Stimulated activated CD4-positive, alpha-beta T cell treated with anti-CD3 and anti-CD28 coated beads, Interleukin-15, amount 100 ng/mL, for 1 hour (primary cell): ENCODE results near the gene TENT4B.
A peak's percentile ranks its signal among the peaks of the same experiment; 100 is the strongest.
"Not testable (repeated sequence)": the region's sequence is repeated elsewhere in the genome, so short reads cannot be mapped to it uniquely, and the experiment has no call there.

ENCODE experiments used
- DNase-seq, 2 donors: peaks; one replicate each; pipeline ENCODE4 v3.0.0-alpha.2; 2020; ENCODE audit warnings: low read depth in 1 of 2, low spot score in 1 of 2

TENT4B gene

DNA sequence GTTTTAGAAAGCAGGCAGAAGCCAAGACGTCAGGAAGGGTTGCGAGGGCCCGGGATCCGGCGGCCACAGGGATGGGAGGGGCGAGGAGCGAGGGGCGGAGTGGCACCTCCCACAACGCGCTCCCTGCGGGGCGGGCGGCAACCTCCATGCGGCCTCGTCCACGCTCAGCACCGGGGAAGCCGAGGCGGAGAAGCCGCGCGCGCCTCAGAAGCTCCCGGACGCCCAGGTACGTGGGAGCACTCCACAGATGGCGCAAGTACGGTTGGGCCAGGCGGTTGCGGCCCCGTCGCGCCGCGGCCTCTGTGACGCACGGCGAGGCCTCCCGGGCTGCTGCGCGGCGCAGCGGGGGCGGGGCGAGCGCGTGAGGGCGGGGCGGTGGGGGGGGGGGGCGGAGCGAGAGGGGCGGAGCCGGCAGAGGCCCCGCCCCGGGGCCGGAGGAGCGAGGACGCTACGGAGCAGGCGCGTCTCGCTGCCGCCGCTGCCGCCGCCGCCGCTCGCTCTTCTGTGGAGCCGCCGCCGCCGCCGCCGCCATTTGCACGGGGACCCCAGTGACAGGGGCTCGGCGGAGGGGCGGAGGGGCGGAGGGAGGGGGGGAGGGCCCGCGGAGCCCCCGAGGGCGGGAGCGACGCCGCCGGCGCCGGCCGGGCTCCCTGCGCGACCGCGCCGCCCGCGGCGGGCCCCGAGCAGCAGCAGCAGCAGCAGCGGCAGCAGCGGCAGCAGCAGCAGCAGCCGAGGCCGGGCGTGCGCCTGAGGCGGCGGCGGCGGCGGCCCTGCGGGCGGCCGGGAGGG, at the start of gene TENT4B:
TSS of gene TENT4B (plus strand) at position 500 of the 789 bp plus-strand sequence. CDS start 316 bp downstream, outside the sequence.
- peak; percentile 82 to 83 for DNase-seq

DNA sequence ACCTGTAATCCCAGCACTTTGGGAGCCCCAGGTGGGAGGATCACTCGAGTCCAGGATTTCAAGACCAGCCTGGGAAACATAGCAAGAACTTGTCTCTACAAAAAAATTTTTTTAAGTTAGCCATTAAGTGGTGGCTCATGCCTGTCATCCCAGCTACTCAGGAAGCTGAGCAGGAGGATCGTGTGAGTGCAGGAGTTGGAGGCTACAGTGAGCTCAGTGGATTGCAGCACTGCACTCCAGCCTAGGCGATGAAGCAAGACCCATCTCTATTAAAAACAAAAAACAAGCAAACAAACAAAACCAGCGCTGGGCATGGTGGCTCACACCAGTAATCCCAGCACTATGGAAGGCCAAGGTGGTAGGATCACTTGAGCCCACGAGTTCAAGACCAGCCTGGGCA, 49.3 kb upstream of the TENT4B start:
- no peak for DNase-seq

DNA sequence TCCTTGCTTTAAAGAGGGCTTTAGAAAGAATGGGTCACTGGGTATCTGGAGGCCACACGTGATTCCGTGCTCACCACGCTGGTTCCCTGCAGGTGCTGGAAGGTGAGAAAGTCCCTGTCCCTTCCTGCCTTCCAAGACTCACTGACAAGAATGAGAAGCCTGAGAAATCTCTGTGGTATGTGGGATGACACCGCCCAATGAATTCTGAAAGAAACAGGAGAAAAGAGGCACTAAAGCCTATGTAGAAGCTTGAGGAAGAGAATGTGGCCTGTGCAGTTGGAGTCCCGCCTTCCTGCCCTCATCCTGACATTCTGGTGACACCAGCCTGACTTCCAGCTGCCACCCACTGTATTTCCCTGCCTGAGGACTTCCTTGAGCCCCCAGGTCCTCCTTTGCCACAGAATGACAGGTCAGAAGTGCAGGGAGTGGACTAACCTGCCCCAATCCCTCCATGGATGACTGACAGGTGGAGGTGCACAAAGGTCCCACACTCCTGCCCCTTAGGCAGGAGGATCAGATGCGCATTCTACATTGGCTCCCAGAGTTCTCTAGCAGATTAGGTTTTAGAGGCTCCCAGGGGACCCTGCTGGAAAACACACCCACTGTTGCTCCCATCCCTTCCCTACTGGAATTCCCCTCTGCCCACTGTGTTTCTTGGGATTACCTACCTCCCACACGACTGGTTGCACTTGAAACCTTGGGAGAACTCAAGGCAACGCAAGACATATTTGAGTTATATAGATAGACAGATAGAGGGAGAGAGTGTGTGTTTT, 38.6 kb upstream of the TENT4B start:
- no peak for DNase-seq

DNA sequence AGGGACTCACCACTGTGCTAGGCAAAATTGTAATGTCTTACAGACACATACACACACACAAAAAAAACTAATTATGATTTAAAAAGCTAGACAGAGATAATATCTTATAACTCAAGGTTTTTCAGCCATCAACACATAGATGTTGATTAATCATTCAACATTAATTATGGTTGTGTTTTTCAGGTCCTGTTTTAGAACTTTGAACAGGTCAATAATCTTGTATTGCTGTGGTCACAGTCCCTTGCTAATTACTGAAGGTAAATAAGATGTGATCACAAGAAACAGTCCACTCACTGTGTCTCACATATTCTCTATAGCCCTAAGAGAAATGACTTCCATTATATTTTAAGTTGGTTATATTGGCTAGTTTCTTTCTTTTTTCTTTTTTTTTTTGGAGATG, 32.4 kb upstream of the TENT4B start:
- no peak for DNase-seq

DNA sequence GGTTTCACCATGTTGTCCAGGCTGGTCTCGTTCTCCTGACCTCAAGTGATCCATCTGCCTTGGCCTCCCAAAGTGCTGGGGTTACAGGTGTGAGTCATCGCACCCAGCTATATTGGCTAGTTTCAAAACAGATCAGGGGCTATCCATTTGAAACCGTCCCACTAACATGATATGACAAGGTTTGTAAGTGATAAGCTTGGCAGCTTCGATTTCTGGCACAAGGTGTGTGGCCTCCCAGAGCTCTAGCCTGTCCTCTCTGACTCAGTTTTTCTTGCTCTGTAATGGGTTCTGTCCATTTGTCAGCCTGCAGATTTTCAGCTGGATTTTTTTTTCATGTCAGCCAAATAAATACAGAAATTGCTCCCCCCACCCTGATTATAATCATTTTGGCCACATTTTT, 31.8 kb upstream of the TENT4B start:
- DNase-seq = no peak

DNA sequence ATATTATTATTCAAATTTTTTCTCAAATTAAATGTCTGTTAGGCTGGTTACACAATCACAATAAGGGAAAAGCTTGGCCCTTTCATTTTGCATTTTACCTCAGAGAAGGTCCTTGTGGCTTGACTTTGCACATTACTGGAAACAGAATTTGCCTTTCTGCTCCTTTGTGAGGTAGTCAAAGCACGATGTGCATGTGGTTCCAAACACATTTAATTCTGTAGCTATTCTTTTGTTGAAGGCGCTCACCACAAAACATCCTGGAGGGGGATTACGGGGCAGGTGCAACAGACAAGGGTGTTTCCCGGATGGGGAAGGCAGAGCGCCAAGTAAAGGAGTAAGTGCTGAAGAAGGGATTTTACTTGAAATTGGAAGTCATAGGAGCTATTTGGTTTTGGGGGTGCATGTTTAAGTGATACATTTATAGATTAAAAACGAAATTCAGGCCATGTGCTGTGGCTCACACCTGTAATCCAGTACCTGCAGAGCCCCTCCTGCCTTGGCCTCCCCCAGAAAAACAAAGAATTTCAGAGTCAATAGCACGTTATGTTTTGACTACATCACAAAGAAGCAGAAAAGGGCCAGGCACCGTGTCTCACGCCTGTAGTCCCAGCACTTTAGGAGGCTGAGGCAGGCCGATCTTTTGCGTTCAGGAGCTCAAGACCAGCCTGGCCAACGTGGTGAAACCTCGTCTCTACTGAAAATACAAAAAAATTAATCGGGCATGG, 31.2 kb upstream of the TENT4B start:
- no peak for DNase-seq

DNA sequence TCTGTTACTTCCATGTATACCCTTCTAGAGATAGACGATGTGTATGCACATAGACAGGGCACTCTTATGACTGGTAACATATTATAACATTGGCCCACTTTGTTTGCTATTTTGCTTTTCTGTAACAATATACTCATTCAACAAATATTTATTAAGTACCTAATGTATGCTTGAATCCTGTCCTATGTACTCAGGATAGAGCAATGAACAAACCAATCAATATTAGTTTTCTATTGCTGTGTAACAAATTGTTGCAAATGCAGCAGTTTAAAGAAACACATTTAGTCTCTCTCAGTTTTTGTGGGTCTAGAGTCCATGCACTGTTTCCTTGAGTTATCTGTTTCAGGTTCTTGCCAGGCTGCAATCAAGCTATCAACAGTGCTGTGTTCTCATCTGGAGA, 29.7 kb upstream of the TENT4B start:
- no peak for DNase-seq

DNA sequence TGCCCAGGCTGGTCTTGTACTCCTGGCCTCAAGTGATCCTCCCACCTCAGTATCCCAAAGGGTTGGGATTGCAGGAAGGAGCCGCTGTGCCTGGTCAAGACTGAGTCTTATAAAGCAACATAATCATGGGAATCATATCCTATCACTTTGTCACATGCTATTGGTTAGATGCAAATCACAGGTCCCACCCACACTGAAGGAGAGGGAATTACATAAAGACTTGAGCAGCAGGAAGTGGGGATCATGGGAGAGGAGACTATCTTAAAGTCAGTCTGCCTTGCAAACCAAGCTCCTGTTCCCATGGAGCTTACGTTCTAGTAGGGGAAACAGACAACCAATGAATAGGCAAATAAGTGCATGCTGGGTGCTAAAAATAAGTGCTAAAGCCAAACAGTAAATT, 28.3 kb upstream of the TENT4B start:
- no peak for DNase-seq

DNA sequence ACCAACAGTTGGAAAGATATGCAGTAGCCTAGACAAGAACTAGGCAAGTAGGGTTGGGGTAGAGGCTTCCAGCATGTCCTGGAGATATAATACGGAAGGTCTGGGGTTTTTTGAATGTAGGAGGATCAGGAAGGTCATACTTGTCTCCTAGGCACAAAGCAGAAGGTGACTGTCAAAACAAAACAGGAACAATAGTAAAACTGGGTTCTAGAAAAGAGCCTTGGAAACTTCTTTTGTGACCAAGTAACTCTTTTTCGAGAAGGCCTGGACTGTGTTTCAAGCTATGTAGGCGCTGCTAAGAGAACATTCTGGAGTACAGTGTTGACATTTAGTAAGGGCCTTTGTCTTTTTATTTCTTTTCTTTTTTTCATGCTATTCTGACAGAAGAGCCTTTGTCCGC, 26.9 kb upstream of the TENT4B start:
- no peak for DNase-seq

DNA sequence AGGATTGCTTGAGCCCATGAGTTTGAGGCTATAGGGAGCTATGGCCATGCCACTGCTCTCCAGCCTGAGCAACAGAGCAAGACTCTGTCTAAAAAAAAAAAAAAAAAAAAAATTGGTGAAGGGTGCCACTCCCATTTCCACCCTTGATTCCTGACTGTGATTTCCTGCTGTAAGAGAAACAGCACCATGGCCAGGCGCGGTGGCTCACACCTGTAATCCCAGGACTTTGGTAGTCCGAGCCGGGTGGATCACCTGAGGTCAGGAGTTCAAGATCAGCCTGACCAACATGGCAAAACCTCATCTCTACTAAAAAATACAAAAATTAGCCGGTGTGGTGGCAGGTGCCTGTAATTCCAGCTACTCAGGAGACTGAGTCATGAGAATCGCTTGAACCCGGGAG, 20.5 kb upstream of the TENT4B start:
- not testable (repeated sequence) for DNase-seq

DNA sequence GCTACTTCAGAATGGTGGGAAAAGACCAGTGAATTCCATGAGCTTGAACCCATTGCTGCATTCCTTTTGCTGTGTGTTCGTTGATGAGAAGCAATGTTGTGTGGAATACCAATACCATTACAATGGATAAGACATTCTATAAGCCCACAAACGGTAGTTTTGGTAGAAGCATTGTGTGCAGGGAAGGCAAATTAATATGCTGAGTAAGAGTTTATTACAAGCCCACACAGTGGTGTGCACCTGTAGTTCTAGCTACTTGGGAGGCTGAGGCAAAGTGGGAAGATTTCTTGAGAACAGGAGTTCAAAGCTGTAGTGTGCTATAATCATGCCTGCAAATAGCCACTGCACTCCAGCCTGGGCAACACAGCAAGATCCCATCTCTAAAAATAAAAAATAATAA, 19.9 kb upstream of the TENT4B start:
- DNase-seq = no peak

DNA sequence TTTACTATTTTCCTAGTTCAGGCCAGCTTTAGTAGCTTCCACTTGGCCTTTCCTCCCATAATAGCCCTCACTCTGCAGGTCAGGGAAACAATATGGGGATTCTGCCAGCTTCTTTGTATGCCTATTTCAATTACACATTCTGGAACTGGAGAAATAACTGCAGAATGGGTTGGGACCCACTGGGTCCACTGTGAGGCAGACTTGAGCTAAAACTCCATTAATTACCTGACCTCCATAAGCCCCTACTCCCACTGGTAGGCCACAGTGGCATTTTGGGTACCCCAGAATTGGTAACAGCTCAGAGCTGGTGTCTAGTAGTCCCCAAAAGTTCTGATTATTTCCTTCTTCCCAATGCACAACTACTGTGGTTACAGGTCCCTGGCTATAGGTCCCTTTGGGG, 16.7 kb upstream of the TENT4B start:
- no peak for DNase-seq

DNA sequence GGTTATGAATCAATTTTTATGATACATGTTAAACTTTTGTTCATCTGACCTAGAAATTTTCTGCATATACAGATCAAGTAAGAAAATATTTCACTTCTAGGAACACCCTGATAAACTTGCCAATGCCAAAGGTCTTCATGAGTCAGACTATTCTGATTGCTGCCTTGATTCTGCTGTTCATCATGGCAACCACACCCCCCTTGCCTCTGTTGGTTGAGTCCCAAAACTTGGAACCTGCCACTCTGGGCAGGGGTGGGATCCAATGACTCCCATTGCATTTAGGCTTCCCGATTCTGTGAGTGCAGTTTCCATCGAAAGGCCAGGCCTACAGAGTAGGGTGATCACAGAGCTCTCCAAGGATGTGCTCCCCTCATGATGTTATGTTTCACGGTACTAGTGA, 15.8 kb upstream of the TENT4B start:
- no peak for DNase-seq

DNA sequence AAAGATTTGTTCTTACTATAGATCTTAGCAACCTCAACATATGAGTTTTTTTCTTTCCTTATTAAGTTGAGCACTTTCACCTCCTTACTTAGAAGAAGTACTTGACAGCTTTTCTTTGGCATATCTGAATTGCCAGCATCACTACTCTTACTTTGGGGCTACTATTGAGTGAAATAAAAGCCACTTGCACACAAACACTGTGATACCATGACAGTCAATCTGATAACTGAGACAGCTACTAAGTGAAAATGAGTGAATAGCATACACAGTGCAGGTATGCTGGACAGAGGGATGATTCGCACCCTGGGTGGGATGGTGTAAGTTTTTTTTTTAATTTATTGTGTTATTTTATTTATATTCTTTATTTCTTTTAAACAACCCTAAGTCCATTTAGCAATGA, 13.5 kb upstream of the TENT4B start:
- DNase-seq = no peak

DNA sequence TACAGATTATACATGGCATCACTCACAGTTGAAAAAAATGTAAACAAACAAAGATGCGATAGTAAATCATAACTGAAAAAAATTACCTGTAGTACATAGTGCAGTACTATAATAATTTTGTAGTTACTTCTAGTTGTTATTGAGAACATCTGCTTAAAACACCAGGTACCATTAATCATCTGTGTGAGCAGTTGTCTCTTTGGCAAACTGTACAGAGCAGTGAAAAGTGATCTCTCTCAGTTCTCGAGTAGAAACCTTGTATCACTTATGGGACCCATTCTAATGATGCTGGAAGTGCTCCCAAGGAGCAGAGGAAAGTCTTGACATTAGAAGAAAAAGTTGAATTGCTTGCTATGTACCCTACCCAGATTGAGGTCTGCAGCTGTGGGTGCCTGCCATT, 8.9 kb upstream of the TENT4B start:
- no peak for DNase-seq

DNA sequence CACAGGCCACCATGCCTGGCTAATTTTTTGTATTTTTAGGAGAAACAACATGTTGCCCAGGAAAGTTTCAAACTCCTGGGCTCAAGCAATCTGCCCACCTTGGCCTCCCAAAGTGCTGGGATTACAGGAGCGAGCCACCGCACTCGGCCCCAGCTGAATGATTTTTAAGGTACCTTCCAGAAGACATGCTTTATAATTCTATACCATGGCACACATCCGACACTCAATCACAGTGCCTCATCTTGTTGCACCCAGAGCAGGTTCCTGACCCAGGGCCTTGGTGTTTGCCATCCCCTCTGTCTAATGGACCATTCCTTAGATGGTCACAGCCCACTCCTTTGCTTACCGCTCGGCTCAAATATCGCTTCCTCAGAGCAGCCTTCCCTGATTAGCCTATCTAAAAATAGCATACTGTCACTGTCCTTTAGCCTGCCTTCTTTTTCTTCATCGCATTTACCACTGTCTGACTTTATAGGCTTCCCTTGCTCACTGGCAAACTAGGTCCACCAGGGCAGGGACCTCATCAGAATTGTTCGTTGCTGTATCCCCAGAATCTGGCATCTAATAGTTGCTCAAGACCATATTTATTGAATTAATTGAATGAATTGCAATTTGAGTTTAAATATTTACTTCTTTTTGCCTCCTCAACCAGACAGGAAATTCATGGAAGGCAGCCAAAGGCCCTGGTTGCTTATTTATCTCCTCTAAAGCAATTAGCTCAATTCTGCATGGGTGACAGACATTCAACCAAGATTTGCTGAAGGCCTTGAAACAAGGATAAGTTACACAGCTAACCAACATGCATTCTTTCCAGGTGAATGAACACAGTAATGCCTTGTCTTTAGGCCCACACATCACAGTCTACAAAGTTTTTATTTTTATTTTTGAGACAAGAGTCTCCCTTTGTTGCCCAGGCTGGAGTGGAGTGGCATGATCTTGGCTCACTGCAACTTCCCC, 6.3 kb upstream of the TENT4B start:
- no peak for DNase-seq

DNA sequence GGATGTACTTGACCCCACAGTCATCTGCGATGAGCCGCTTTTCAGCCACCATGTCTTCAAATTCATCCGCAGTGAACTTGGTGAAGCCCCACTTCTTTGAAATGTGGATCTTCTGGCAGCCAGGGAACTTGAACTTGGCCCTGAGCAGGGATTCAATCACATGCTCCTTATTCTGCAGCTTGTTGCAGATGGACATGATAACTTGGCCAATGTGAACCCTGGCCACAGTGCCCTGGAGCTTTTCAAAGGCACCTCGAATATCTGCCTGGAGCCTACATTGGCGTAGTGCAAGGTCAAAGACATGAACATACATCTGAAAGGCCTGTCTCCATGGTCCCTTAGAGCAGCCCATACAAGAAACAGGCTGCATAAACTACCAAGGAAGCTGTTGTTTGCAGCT, 1.8 kb upstream of the TENT4B start:
- DNase-seq = no peak

DNA sequence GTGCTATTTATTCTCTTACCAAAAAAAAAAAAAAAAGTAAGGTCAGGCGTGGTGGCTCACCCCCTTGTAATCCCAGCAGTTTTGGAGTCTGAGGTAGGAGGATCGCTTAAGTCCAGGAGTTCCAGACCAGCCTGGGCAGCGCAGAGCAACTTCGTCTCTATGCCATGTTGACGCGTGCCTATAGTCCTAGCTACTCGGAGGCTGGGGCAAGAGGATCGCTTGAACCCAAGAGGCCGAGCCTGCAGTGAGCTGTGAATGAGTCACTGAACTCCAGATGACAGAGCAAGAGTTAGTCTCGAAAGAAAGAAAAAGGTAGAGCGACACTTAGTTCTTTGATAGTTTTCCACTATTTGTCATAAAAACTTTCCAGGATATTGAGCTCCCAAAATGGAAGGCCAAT, 1.4 kb upstream of the TENT4B start:
- DNase-seq = no peak

DNA sequence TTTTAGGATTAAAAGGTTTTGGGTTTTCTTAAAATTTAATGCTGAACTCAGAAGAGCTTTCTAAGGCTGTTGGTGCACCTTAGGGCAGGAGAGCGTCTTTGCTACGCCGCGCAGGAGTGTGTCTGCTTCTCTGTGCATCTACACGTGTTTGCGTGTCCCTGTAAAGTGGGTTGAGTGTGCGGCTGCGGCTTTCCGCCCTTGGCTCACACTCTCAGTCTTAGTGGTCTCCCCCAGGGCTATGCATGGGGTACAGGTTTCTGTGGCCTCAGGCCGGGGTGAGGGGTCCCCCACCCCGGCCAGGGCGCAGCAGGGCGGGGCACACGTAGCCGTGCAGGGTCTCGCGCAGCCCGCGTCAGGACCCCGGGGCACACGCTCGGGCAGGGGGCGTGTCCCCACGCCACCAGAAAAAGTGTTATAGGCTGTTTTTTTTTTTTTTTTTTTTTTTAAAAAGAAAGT, 727 bp upstream of the TENT4B start:
- peak; percentile 25 to 41 for DNase-seq

DNA sequence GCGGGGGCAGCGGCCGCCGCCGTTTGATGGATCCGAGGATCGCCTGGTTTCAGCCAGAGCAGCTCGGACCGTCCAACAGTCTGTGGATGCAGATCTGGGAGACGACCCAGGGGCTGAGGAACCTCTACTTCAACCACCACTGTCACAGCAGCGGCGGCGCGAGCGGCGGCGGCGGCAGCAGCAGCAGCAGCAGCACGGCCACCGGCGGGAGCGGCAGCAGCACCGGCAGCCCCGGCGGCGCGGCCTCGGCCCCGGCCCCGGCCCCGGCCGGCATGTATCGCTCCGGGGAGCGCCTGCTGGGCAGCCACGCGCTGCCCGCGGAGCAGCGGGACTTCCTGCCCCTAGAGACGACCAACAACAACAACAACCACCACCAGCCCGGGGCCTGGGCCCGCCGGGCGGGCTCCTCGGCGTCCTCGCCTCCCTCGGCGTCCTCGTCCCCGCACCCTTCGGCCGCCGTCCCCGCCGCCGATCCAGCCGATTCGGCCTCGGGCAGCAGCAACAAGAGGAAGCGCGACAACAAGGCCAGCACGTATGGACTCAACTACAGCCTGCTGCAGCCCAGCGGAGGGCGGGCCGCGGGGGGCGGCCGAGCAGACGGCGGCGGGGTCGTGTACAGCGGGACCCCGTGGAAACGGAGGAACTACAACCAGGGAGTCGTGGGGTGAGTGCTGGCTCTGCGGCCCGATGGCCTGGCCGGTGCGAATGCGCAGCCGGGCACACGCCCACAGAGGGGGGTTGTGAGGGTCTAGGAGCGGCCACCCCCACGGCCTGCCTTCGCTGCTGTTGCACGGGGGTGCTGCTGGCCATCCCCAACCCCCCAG, 702 bp downstream of the TENT4B start:
- DNase-seq = peak; percentile 12 to 29
